GM12878 (cell line): ENCODE results near the gene CLDN4. TPM values are rescaled to one million over a fixed set of nuclear protein-coding genes. Genes with fewer than 3 reads are reported as not detected.
"Not testable (repeated sequence)": the region's sequence is repeated elsewhere in the genome, so short reads cannot be mapped to it uniquely, and the experiment has no call there.

Experiments
- ATAC-seq: fragments of 200-7000 bp; cut with Tn5 transposase; 3 replicates; pipeline ENCODE4 v1.9.1; 2020; ENCODE audit warnings: mild to moderate bottlenecking, moderate library complexity
- BruUV-seq: library from RNA; stranded (reverse); fragments of 400-500 nt; replicated peaks from 2 replicates; lab custom pipeline; 2021; lab: Mats Ljungman, UMichigan
- CTCF ChIA-PET: fragments of 300-600 bp; sonication (Branson Sonifier 250); formaldehyde crosslinking; extraction: SDS; loops from one replicate; lab custom pipeline; 2021; ENCODE audit warnings: inconsistent platforms; lab: Yijun Ruan, JAX
- POLR2A ChIA-PET: fragments of 350-600 bp; formaldehyde crosslinking; extraction: SDS; loops from one replicate; lab custom pipeline; 2021; ENCODE audit warnings: inconsistent platforms; lab: Charles Lee
- RAD21 ChIA-PET: fragments of 300-600 bp; sonication (Branson Sonifier 250); formaldehyde crosslinking; loops from one replicate; lab custom pipeline; 2023; ENCODE audit warnings: antibody characterized with exemption; ENCODE audit not compliant: unreplicated experiment; lab: Charles Lee
- SMC1A ChIA-PET: fragments of 300-600 bp; sonication (Branson Sonifier 250); formaldehyde crosslinking; loops from one replicate; lab custom pipeline; 2023; ENCODE audit not compliant: unreplicated experiment, uncharacterized antibody; lab: Charles Lee
- DNase-seq: peaks from one replicate; pipeline ENCODE4 v3.0.0-alpha.2; 2011; ENCODE audit warnings: low read depth, low spot score
- FAIRE-seq: peaks from 3 replicates; lab custom pipeline; 2011; peaks lifted over from hg19 to GRCh38; lab: Jason Lieb, UNC
- H2AFZ ChIP-seq: 2 replicates; pipeline ENCODE4 v1.6.0; 2011; ENCODE audit warnings: low read depth, low read length, control low read depth; ENCODE audit not compliant: control insufficient read depth
- H3K27ac ChIP-seq: 2 replicates; pipeline ENCODE4 v1.5.1; 2011; ENCODE audit warnings: control low read depth; ENCODE audit not compliant: control insufficient read depth, insufficient read depth
- H3K27me3 ChIP-seq, 2 experiments: replicated peaks in 1 of 2; 2 replicates each; pipeline versions ENCODE4 v1.6.0 to v1.6.1; 2011; ENCODE audit warnings: low read length in 1 of 2; ENCODE audit not compliant: control insufficient read depth in 2 of 2, insufficient read depth in 2 of 2
- H3K36me3 ChIP-seq, 2 experiments: 2 replicates each; pipeline ENCODE4 v1.5.1; 2011; ENCODE audit warnings: low read length in 1 of 2; ENCODE audit not compliant: control insufficient read depth in 2 of 2, insufficient read depth in 2 of 2
- H3K4me1 ChIP-seq: 2 replicates; pipeline ENCODE4 v1.6.1; 2011; ENCODE audit warnings: mild to moderate bottlenecking, low read length, moderate library complexity, mixed read lengths; ENCODE audit not compliant: control insufficient read depth, insufficient read depth
- H3K4me2 ChIP-seq: 2 replicates; pipeline ENCODE4 v1.6.0; 2011; ENCODE audit warnings: control low read depth; ENCODE audit not compliant: control insufficient read depth, insufficient read depth
- H3K4me3 ChIP-seq: fragments of 200-600 bp; sonication (generic); 2 replicates; pipeline ENCODE4 v1.5.1; 2016
- H3K79me2 ChIP-seq: 2 replicates; pipeline ENCODE4 v1.6.0; 2011; ENCODE audit warnings: low read length; ENCODE audit not compliant: control insufficient read depth, insufficient read depth
- H3K9ac ChIP-seq: 2 replicates; pipeline ENCODE4 v1.8.0; 2011; ENCODE audit warnings: low read length, control low read depth, mixed read lengths; ENCODE audit not compliant: control insufficient read depth, insufficient read depth
- H3K9me3 ChIP-seq: replicated peaks from 3 replicates; pipeline ENCODE4 v1.5.1; 2011; ENCODE audit warnings: mild to moderate bottlenecking, low read length; ENCODE audit not compliant: control insufficient read depth, insufficient read depth
- H4K20me1 ChIP-seq: 2 replicates; pipeline ENCODE4 v1.6.0; 2011; ENCODE audit not compliant: control insufficient read depth, insufficient read depth
- HDAC2 ChIP-seq: fragments of 200-600 bp; sonication (generic); IDR thresholded peaks from 2 replicates; pipeline ENCODE4 v1.6.1; 2017
- KLF5 ChIP-seq: fragments of 450-650 bp; IDR thresholded peaks from 2 replicates; pipeline ENCODE4 v1.6.1; 2014; ENCODE audit warnings: mild to moderate bottlenecking; ENCODE audit not compliant: partially characterized antibody
- RCOR1 ChIP-seq: conservative IDR thresholded peaks from 2 replicates; pipeline ENCODE4 v1.6.1; 2012; ENCODE audit warnings: low read depth, low read length, improper control_type of control experiment
- SRF ChIP-seq, 2 experiments: IDR thresholded peaks; 2 replicates each; pipeline ENCODE4 v1.6.1; 2011; ENCODE audit warnings: low read depth in 2 of 2, low read length in 2 of 2, mild to moderate bottlenecking in 1 of 2, moderate library complexity in 1 of 2
- SUPT20H ChIP-seq: IDR thresholded peaks from 2 replicates; pipeline ENCODE4 v1.6.1; 2011; ENCODE audit warnings: low read depth, mild to moderate bottlenecking, low read length, moderate library complexity, borderline replicate concordance; ENCODE audit not compliant: control insufficient read depth
- WGBS: methylation state at CpG from one replicate; pipeline ENCODE4 v1.1.6; 2016; ENCODE audit warnings: low lambda C conversion rate; ENCODE audit not compliant: insufficient replicate concordance, insufficient coverage; ENCODE audit errors: missing lambda C conversion rate; 5-methylcytosine and 5-hydroxymethylcytosine counted together
- in situ Hi-C: fragments of 300-500 bp; cut with MboI; formaldehyde crosslinking; loops from 9 replicates; pipeline ENCODE4 v1.14.3; 2018; ENCODE audit warnings: mixed read lengths
- intact Hi-C: fragments of 100-400 bp; cut with micrococcal nuclease; formaldehyde crosslinking; loops from one replicate; pipeline ENCODE4 v1.14.2; 2022; ENCODE audit not compliant: unreplicated experiment
- polyA plus RNA-seq, 11 experiments: library from polyadenylated mRNA; depleted of rRNA in 4 of 11; unstranded in 6 of 11; stranded (reverse) in 5 of 11; fragments of >200 nt; fragmentation: Nextera tagmentation in 4 of 11; fragmentation: Illumina TruSeq in 1 of 11; extraction: Ambion mirVana in 4 of 11; extraction: Trizol in 1 of 11; gene quantifications; 1 replicate in 1 of 11; 2 replicates in 10 of 11; pipeline versions ENCODE4 v1.2.1 to v1.2.3, GENCODE V29; 2011 to 2016; ENCODE audit warnings: inconsistent platforms in 2 of 11, missing spikeins in 2 of 11, low read depth in 1 of 11
- total RNA-seq, 4 experiments: library from RNA; depleted of rRNA in 3 of 4; stranded (reverse); fragments of >200 nt in 3 of 4; fragmentation: Illumina TruSeq in 1 of 4; extraction: Trizol in 1 of 4; gene quantifications; 2 replicates each; pipeline versions ENCODE4 v1.2.1 to v1.2.3, GENCODE V29; 2013 to 2021
- TF ChIP-seq, protein P1 (sequence below): fragments of 450-650 bp; formaldehyde crosslinking; IDR thresholded peaks from 2 replicates; pipeline ENCODE4 v1.4.0; 2020; ENCODE audit warnings: mild to moderate bottlenecking, moderate library complexity
- TF ChIP-seq, protein P2 (sequence below): fragments of 450-650 bp; IDR thresholded peaks from 2 replicates; pipeline ENCODE4 v1.6.1; 2017; ENCODE audit warnings: mild to moderate bottlenecking, moderate library complexity

Gene CLDN4
- total and polyA plus RNA-seq, 10 of the 15 experiments (the other 5 are each of a cell fraction or from before 2014, with no cell fraction given), result 0.04 to 0.38 (median 0.06) TPM; not detected in 6

DNA sequence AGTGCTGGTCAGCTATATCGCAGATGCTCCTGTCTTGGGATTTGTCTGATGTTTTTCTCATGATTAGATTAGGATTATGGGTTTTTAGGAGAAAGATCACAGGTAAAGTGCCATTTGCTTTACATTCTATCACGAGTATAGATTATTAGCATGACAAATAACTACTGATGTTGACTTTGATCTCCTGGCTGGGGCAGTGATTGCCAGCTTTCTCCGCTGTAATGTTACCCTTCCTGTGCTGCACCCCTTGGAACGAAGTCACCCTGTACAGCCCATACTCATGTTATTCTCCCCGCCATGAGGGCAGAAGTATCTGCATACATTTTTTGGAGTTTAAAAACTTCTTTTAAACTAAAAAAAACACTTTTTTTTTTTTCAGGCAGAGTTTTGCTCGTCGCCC lies 10.8 kb upstream of the CLDN4 start (continued):
- TF ChIP-seq, protein P1, sequence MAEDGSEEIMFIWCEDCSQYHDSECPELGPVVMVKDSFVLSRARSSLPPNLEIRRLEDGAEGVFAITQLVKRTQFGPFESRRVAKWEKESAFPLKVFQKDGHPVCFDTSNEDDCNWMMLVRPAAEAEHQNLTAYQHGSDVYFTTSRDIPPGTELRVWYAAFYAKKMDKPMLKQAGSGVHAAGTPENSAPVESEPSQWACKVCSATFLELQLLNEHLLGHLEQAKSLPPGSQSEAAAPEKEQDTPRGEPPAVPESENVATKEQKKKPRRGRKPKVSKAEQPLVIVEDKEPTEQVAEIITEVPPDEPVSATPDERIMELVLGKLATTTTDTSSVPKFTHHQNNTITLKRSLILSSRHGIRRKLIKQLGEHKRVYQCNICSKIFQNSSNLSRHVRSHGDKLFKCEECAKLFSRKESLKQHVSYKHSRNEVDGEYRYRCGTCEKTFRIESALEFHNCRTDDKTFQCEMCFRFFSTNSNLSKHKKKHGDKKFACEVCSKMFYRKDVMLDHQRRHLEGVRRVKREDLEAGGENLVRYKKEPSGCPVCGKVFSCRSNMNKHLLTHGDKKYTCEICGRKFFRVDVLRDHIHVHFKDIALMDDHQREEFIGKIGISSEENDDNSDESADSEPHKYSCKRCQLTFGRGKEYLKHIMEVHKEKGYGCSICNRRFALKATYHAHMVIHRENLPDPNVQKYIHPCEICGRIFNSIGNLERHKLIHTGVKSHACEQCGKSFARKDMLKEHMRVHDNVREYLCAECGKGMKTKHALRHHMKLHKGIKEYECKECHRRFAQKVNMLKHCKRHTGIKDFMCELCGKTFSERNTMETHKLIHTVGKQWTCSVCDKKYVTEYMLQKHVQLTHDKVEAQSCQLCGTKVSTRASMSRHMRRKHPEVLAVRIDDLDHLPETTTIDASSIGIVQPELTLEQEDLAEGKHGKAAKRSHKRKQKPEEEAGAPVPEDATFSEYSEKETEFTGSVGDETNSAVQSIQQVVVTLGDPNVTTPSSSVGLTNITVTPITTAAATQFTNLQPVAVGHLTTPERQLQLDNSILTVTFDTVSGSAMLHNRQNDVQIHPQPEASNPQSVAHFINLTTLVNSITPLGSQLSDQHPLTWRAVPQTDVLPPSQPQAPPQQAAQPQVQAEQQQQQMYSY (CRISPR knock-in tag), result no peak
- TF ChIP-seq SRF (IDR thresholded peaks at IDR 0.05; ENCODE audit: low read depth in 2 of 2, low read length in 2 of 2) (no peak), SUPT20H (no peak), HDAC2 (no peak), KLF5 (no peak), RCOR1 (no peak)
- TF ChIP-seq, protein P2, sequence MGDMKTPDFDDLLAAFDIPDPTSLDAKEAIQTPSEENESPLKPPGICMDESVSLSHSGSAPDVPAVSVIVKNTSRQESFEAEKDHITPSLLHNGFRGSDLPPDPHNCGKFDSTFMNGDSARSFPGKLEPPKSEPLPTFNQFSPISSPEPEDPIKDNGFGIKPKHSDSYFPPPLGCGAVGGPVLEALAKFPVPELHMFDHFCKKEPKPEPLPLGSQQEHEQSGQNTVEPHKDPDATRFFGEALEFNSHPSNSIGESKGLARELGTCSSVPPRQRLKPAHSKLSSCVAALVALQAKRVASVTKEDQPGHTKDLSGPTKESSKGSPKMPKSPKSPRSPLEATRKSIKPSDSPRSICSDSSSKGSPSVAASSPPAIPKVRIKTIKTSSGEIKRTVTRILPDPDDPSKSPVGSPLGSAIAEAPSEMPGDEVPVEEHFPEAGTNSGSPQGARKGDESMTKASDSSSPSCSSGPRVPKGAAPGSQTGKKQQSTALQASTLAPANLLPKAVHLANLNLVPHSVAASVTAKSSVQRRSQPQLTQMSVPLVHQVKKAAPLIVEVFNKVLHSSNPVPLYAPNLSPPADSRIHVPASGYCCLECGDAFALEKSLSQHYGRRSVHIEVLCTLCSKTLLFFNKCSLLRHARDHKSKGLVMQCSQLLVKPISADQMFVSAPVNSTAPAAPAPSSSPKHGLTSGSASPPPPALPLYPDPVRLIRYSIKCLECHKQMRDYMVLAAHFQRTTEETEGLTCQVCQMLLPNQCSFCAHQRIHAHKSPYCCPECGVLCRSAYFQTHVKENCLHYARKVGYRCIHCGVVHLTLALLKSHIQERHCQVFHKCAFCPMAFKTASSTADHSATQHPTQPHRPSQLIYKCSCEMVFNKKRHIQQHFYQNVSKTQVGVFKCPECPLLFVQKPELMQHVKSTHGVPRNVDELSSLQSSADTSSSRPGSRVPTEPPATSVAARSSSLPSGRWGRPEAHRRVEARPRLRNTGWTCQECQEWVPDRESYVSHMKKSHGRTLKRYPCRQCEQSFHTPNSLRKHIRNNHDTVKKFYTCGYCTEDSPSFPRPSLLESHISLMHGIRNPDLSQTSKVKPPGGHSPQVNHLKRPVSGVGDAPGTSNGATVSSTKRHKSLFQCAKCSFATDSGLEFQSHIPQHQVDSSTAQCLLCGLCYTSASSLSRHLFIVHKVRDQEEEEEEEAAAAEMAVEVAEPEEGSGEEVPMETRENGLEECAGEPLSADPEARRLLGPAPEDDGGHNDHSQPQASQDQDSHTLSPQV, result no peak

GRCh38 chr7:73821597-73822285 lies 9.1 kb upstream of the CLDN4 start:
- H3K4me1 ChIP-seq, H3K27me3 ChIP-seq, H3K9me3 ChIP-seq, SMC1A ChIA-PET, H3K4me2 ChIP-seq, RAD21 ChIA-PET, DNase-seq, H3K27ac ChIP-seq, H3K4me3 ChIP-seq, H4K20me1 ChIP-seq, H3K36me3 ChIP-seq, ATAC-seq, H2AFZ ChIP-seq, BruUV-seq, intact Hi-C loops, H3K79me2 ChIP-seq, H3K9ac ChIP-seq, in situ Hi-C loops, POLR2A ChIA-PET, FAIRE-seq: not testable (repeated sequence)
- WGBS, result 46% methylated on average over 14 of the region's 14 CpGs
- CTCF ChIA-PET, result interaction anchor here (0.8 kb wide), 1 partner anchor 10 kb away, joined by 3 read pairs; no protein-coding TSS in a partner anchor
